KMS-11 (cell line): ENCODE measurements around the gene SCGB3A2.

Source experiments
- H2AFZ ChIP-seq: fragments of 200-600 bp; sonication (generic); 2 replicates; pipeline ENCODE4 v1.6.1; 2016; ENCODE audit warnings: antibody characterized with exemption, mixed run types, low read depth
- H3K27ac ChIP-seq: fragments of 200-600 bp; sonication (generic); 2 replicates; pipeline ENCODE4 v1.6.1; 2016; ENCODE audit warnings: mild to moderate bottlenecking, mixed run types
- H3K27me3 ChIP-seq: fragments of 200-600 bp; sonication (generic); 2 replicates; pipeline ENCODE4 v1.6.1; 2017; ENCODE audit warnings: mild to moderate bottlenecking, low read depth, mixed run types, moderate library complexity; ENCODE audit not compliant: insufficient read depth
- H3K36me3 ChIP-seq: fragments of 200-600 bp; sonication (generic); 2 replicates; pipeline ENCODE4 v1.6.1; 2017; ENCODE audit warnings: mild to moderate bottlenecking, mixed run types; ENCODE audit not compliant: insufficient read depth
- H3K4me1 ChIP-seq: fragments of 200-600 bp; sonication (generic); 2 replicates; pipeline ENCODE4 v1.6.1; 2016; ENCODE audit warnings: mild to moderate bottlenecking, low read depth, mixed run types; ENCODE audit not compliant: poor library complexity, severe bottlenecking
- H3K4me2 ChIP-seq: fragments of 200-600 bp; sonication (generic); 2 replicates; pipeline ENCODE4 v1.7.0; 2016; ENCODE audit warnings: mild to moderate bottlenecking, mixed run types
- H3K4me3 ChIP-seq: fragments of 200-600 bp; sonication (generic); IDR thresholded peaks from 2 replicates; pipeline ENCODE4 v1.6.1; 2017; ENCODE audit warnings: low read depth, low read length, mixed read lengths; ENCODE audit not compliant: insufficient read depth
- H3K79me2 ChIP-seq: fragments of 200-600 bp; sonication (generic); 2 replicates; pipeline ENCODE4 v1.6.1; 2016; ENCODE audit warnings: low read depth, mixed run types; ENCODE audit not compliant: insufficient read depth
- H3K9ac ChIP-seq: fragments of 200-600 bp; sonication (generic); 2 replicates; pipeline ENCODE4 v1.6.1; 2016; ENCODE audit warnings: mild to moderate bottlenecking, mixed run types
- H4K20me1 ChIP-seq: fragments of 200-600 bp; sonication (generic); 2 replicates; pipeline ENCODE4 v1.6.1; 2016; ENCODE audit warnings: mild to moderate bottlenecking, mixed run types; ENCODE audit not compliant: insufficient read depth
- CTCF ChIP-seq: fragments of 200-600 bp; sonication (generic); conservative IDR thresholded peaks from 2 replicates; pipeline ENCODE4 v1.6.1; 2017; ENCODE audit warnings: low read depth, mild to moderate bottlenecking, antibody characterized with exemption, low read length, moderate library complexity, mixed read lengths

The SCGB3A2 gene

DNA sequence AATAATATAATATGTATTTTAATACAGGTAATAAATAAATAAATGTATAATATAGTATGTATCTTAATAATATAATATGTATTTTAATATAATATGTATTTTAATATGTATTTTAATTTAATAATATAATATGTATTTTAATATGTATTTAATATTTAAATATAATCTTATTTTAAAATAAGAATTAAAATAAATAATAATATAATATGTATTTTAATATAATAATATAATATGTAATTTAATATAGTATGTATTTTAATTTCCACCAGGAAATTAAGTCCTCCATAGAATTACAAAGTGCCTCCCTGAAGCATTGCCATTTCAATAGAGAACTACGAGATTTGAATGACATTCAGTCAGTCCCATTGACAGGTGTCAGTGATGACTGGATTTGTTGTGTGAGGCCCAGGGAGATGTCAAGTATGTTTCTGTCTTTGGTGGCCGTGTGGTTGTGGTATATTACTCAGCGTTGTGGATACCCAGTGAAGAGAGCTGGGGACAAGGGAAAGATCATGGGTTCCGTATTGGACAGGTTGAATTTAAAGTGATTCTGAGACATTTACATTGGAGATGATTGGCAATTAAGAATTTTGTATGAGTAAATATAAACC is 42.0 kb downstream of the SCGB3A2 start:
- TF ChIP-seq CTCF, result no peak
- H4K20me1 ChIP-seq, result no peaks in the 10 kb centered on the region
- no peaks in the 10 kb centered on the region for H3K4me1 ChIP-seq
- no peak overlapping the region for H2AFZ ChIP-seq
- no peak overlapping the region for H3K4me3 ChIP-seq
- H3K27me3 ChIP-seq, result no peaks in the 10 kb centered on the region
- H3K36me3 ChIP-seq, result no peaks in the 10 kb centered on the region
- H3K79me2 ChIP-seq, result no peaks in the 10 kb centered on the region
- H3K27ac ChIP-seq, result no peak overlapping the region
- H3K9ac ChIP-seq, result no peak overlapping the region
- H3K4me2 ChIP-seq, result no peak overlapping the region

GRCh38 chr5:147921136-147921535 is 42.6 kb downstream of the SCGB3A2 start:
- Histone ChIP-seq H3K9ac (no peak overlapping the region), H3K79me2 (no peaks in the 10 kb centered on the region), H3K4me3 (no peak overlapping the region), H3K4me2 (no peak overlapping the region), H3K27me3 (no peaks in the 10 kb centered on the region), H3K27ac (no peak overlapping the region), H2AFZ (no peak overlapping the region), H4K20me1 (no peaks in the 10 kb centered on the region), H3K36me3 (no peaks in the 10 kb centered on the region), H3K4me1 (no peaks in the 10 kb centered on the region)
- no peak for TF ChIP-seq CTCF

DNA sequence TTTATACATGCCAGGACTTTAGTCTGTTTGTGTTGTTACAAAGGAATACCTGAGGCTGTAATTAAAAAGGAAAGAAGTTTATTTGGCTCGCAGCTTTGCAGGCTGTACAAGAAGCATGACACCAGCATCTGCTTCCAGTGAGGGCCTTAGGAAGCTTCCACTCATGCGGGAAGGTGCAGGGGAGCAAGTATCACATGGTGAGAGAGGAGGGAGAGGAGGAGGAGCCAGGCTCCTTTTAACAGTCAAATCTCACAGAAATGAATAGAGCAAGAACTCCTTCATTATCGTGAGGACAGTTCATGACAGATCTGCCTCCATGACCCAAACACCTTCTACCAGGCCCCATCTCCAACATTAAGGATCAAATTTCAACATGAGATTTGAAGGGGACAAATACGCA is 46.5 kb downstream of the SCGB3A2 start:
- no peak overlapping the region for H2AFZ ChIP-seq
- no peak overlapping the region for H3K4me2 ChIP-seq
- H4K20me1 ChIP-seq, result no peaks in the 10 kb centered on the region
- no peak overlapping the region for H3K27ac ChIP-seq
- no peak overlapping the region for H3K9ac ChIP-seq
- no peak for TF ChIP-seq CTCF
- H3K36me3 ChIP-seq, result no peaks in the 10 kb centered on the region
- no peaks in the 10 kb centered on the region for H3K79me2 ChIP-seq
- no peaks in the 10 kb centered on the region for H3K4me1 ChIP-seq
- no peaks in the 10 kb centered on the region for H3K27me3 ChIP-seq
- no peak overlapping the region for H3K4me3 ChIP-seq

GRCh38 chr5:147927901-147928300 is 49.4 kb downstream of the SCGB3A2 start:
- Histone ChIP-seq H3K36me3 (no peaks in the 10 kb centered on the region), H3K9ac (no peak overlapping the region), H4K20me1 (no peaks in the 10 kb centered on the region), H3K4me1 (no peaks in the 10 kb centered on the region), H3K27me3 (no peaks in the 10 kb centered on the region), H3K79me2 (no peaks in the 10 kb centered on the region), H2AFZ (no peak overlapping the region), H3K4me2 (no peak overlapping the region), H3K4me3 (no peak overlapping the region), H3K27ac (no peak overlapping the region)
- no peak for TF ChIP-seq CTCF
